IPS-18c (cell line): ENCODE data around the gene CD300A.
"Not testable (repeated sequence)": the region's sequence is repeated elsewhere in the genome, so short reads cannot be mapped to it uniquely, and the experiment has no call there.

Source experiments
- H3K4me3 ChIP-seq: 2 replicates; pipeline ENCODE4 v1.7.0; 2013; ENCODE audit warnings: low read depth, mild to moderate bottlenecking, low read length, moderate library complexity; ENCODE audit not compliant: insufficient read depth
- H3K9me3 ChIP-seq: one replicate; pipeline ENCODE4 v1.6.1; 2013; ENCODE audit warnings: mild to moderate bottlenecking, low read length, moderate library complexity; ENCODE audit not compliant: control insufficient read depth, insufficient read depth

Gene CD300A

DNA sequence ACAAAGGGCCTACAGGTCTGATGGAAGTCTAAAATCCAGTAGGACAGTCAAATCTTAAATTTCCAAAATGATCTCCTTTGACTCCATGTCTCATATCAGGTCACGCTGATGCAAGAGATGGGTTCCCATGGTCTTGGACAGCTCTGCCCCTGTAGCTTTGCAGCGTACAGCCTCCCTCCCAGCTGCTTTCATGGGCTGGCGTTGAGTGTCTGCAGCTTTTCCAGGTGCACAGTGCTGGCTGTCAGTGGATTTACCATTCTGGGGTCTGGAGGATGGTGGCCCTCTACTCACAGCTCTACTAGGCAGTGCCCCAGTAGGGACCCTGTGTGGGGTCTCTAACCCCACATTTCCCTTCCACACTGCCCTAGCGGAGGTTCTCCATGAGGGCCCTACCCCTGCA lies 21.8 kb downstream of the CD300A start:
- H3K9me3 ChIP-seq = not testable (repeated sequence)

DNA sequence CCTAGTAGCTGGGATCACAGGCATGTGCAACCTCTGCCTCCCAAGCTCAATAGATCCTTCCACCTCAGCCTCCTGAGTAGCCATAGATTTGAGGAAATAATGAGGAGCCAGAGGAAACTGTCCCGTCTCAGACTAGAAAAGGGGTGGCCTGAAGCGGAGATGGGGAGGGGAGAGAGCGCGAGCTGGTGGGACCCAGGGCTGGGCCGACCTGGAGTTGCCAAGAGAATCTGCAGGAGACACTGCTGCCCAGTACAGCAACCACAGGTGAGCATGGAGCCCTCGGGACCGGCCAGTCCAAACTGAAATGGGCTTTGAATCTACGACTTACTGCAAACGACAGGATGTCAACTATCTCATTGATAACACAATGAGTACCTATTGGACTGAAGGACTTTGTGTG lies 24.3 kb downstream of the CD300A start:
- H3K4me3 ChIP-seq = no peak overlapping the region
- H3K9me3 ChIP-seq = peaks cover 2% of the 10 kb centered on the region

More for the DNA sequence above, 21.8 kb downstream of the CD300A start:
- H3K4me3 ChIP-seq = not testable (repeated sequence)

DNA sequence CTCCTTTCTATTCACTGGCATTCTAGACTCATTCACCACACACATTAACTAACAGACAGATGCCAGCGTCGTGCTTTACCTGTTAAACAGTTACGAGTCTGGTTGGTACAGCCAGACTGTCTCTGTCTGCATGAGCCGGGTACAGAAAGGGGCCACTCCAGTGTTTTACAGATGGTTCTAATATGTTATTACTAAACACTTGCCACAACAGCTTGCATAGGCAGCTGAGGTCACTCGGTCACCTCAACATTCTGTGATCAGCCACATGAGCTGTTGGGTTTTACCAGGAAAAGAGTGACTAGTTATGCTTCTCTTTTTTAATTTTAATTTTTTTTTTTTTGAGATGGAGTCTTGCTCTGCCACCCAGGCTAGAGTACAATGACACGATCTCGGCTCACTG lies 25.2 kb downstream of the CD300A start:
- H3K4me3 ChIP-seq = no peak overlapping the region

GRCh38 chr17:74493331-74493833 lies 26.9 kb downstream of the CD300A start:
- no peak overlapping the region for H3K4me3 ChIP-seq
- H3K9me3 ChIP-seq = peaks cover 1% of the 10 kb centered on the region

More for the DNA sequence above, 25.2 kb downstream of the CD300A start:
- H3K9me3 ChIP-seq = peaks cover 2% of the 10 kb centered on the region

- Histone ChIP-seq H3K4me3 (no peak overlapping the region), H3K9me3 (no peaks in the 10 kb centered on the region)
Measured at GRCh38 chr17:74497471-74497870, 31.0 kb downstream of the CD300A start.

- H3K4me3 ChIP-seq = no peak overlapping the region
- no peaks in the 10 kb centered on the region for H3K9me3 ChIP-seq
Measured at GRCh38 chr17:74499992-74500391, 33.6 kb downstream of the CD300A start.

DNA sequence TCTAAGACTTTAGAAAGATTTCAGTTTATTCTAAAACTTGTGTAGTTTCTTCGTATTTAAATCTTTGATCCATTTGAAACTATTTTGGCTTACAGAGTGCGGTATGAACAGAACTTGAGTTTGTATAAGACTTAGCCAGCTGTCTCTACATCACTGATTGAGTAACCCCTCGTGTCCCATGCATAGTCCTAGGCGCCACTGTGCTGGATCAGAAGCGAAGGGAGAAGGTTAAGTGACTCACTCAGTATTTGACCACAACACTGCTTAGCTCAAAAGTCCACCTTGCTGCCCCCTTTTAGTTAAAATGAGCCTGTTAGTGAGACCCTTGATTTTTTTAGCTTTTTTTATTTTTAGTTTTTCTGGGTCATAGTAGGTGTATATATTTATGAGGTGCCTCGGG lies 36.4 kb downstream of the CD300A start:
- Histone ChIP-seq H3K4me3 (no peak overlapping the region), H3K9me3 (no peaks in the 10 kb centered on the region)

GRCh38 chr17:74503949-74504348 lies 37.5 kb downstream of the CD300A start:
- H3K9me3 ChIP-seq, H3K4me3 ChIP-seq: not testable (repeated sequence)

- no peak overlapping the region for H3K4me3 ChIP-seq
- H3K9me3 ChIP-seq = no peaks in the 10 kb centered on the region
Measured at GRCh38 chr17:74508156-74508555, 41.7 kb downstream of the CD300A start.

GRCh38 chr17:74512036-74512435 lies 45.6 kb downstream of the CD300A start:
- Histone ChIP-seq H3K9me3 (no peaks in the 10 kb centered on the region), H3K4me3 (no peak overlapping the region)

GRCh38 chr17:74512624-74513091 lies 46.2 kb downstream of the CD300A start:
- no peaks in the 10 kb centered on the region for H3K9me3 ChIP-seq
- no peak overlapping the region for H3K4me3 ChIP-seq

DNA sequence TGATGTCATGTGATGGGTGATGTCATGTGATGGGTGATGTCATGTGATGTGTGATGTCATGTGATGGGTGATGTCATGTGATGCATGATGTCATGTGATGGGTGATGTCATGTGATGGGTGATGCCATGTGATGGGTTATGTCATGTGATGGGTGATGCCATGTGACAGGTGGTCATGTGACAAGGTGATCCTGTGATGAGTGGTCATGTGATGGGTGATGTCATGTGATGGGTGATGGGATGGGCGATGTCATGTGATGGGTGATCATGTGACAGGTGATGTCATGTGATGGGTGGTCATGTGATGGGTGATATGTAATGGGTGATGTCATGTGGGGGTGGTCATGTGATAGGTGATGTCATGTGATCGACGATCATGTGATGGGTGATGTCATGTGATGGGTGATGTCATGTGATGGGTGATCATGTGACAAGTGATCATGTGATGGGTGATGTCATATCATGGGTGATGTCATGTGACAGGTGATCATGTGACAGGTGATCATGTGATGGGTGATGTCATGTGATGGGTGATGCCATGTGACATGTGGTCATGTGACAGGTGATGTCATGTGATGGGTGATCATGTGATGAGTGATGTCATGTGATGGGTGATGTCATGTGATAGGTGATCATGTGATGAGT lies 47.7 kb downstream of the CD300A start:
- Histone ChIP-seq H3K4me3 (no peak overlapping the region), H3K9me3 (no peaks in the 10 kb centered on the region)

DNA sequence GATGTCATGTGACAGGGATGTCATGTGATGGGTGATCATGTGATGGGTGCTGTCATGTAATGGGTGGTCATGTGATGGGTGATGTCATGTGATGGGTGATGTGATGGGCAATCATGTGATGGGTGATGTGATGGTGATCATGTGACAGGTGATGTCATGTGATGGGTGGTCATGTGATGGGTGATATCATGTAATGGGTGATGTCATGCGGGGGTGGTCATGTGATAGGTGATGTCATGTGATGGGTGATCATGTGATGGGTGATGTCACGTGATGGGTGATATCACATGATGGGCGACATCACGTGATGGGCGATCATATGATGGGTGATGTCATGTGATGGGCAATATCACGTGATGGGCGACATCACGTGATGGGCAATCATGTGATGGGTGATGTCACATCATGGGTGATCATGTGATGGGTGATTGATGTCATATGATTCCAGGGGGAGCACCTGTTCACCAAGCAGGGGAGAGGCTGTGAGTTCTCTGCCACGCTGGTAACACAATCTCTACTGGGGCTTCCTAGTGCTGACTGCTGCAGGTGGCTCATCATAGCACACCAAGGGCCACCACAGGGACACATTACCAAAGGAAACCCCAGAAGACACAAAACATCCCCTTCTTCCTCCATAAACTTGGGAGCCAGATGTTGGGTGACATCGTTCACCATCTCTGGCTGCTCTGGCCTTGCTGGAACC lies 48.3 kb downstream of the CD300A start:
- Histone ChIP-seq H3K4me3 (no peak overlapping the region), H3K9me3 (no peaks in the 10 kb centered on the region)

DNA sequence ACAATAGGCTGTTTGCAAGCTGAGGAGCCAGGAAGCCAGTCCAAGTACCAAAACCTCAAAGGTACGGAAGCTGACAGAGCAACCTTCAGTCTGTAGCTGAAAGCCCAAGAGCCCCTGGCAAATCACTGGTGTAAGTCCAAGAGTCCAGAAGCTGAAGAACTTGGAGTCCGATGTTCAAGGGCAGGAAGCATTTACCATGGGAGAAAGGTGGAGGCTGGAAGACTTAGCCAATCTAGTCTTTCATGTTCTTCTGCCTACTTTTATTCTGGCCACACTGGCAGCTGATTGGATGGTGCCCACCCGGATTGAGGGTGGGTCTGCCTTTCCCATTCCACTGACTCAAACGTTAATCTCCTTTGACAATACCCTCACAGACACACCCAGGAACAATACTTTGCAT lies 49.5 kb downstream of the CD300A start:
- H3K4me3 ChIP-seq = no peak overlapping the region
- H3K9me3 ChIP-seq = no peaks in the 10 kb centered on the region

GRCh38 chr17:74516561-74517328 lies 50.3 kb downstream of the CD300A start:
- H3K9me3 ChIP-seq = peaks cover 3% of the 10 kb centered on the region
- no peak overlapping the region for H3K4me3 ChIP-seq

- H3K4me3 ChIP-seq, H3K9me3 ChIP-seq: not testable (repeated sequence)
Measured at GRCh38 chr17:74518413-74518981, 52.1 kb downstream of the CD300A start.

- H3K4me3 ChIP-seq = no peak overlapping the region
- peaks cover 3% of the 10 kb centered on the region for H3K9me3 ChIP-seq
Measured at GRCh38 chr17:74520016-74520434, 53.6 kb downstream of the CD300A start.
